ENCODE results near the gene AFAP1L2. TPM values are rescaled to one million over a fixed set of nuclear protein-coding genes. Genes with fewer than 3 reads are reported as not detected.

AFAP1L2 gene
- total and polyA plus RNA-seq, 2 donors (not counting 1 experiment from before 2014, with no cell fraction given), result 4.7 to 4.9 TPM

GRCh38 chr10:114359953-114360345 is 44.4 kb downstream of the AFAP1L2 start:
- Histone ChIP-seq H2AFZ (ENCODE audit: insufficient read depth, low read depth, low read length, poor library complexity, severe bottlenecking) (no peak overlapping the region), H3K27ac (ENCODE audit: low read length in 2 of 2) (no peak overlapping the region), H3K9me3 (ENCODE audit: control extremely low read depth in 1 of 3, control insufficient read depth in 2 of 3, insufficient read depth in 1 of 3, low read length in 2 of 3) (no peaks in the 10 kb centered on the region), H3K9ac (ENCODE audit: low read length) (no peak overlapping the region), H3K27me3 (replicated peaks in 1 of 4; ENCODE audit: control extremely low read depth in 1 of 4, control insufficient read depth in 3 of 4, insufficient read depth in 4 of 4, low read length in 3 of 4) (peaks cover 0 to 8% (median 3%) of the 10 kb centered on the region in 4 experiments), H4K20me1 (ENCODE audit: control insufficient read depth, insufficient read depth, low read length, poor library complexity, severe bottlenecking) (no peaks in the 10 kb centered on the region), H3K79me2 (ENCODE audit: control insufficient read depth, insufficient read depth, low read length) (no peaks in the 10 kb centered on the region), H3K36me3 (replicated peaks in 1 of 2; ENCODE audit: control extremely low read depth in 1 of 2, control insufficient read depth in 1 of 2, extremely low read depth in 1 of 2, insufficient read depth in 2 of 2, low read length in 1 of 2) (no peaks in the 10 kb centered on the region), H3K4me2 (replicated peaks; ENCODE audit: low read depth, low read length, poor library complexity, severe bottlenecking) (no peak overlapping the region), H3K4me1 (ENCODE audit: control insufficient read depth in 2 of 2, insufficient read depth in 2 of 2, low read length in 2 of 2) (no peaks in the 10 kb centered on the region), H3K4me3 (ENCODE audit: control extremely low read depth in 1 of 5, extremely low read depth in 1 of 5, insufficient read depth in 1 of 5, low read depth in 2 of 5, low read length in 4 of 5) (no peak overlapping the region)
- Mint-ChIP-seq H3K27ac (no peak overlapping the region), H3K9me3 (ENCODE audit: insufficient read depth) (no peaks in the 10 kb centered on the region), H3K27me3 (peaks cover 7% of the 10 kb centered on the region), H3K4me1 (no peaks in the 10 kb centered on the region), H3K4me3 (no peak overlapping the region)
- POLR2A ChIA-PET, result no interaction called here
- intact Hi-C loops (cut with micrococcal nuclease), result no loop called here
- no peak for TF ChIP-seq EZH2 (IDR thresholded peaks at IDR 0.05; ENCODE audit: borderline replicate concordance, insufficient read depth, low read depth, low read length, poor library complexity, severe bottlenecking)
- TF ChIP-seq CTCF (IDR thresholded peaks at IDR 0.05), result no peak
- DNase-seq (no peak), ATAC-seq (ENCODE audit: low read depth) (no peak)
- CTCF ChIA-PET, result no interaction called here
- WGBS (ENCODE audit: insufficient coverage), result 100% methylated on average over 2 of the region's 2 CpGs

- no peaks in the 10 kb centered on the region for H3K9me3 Mint-ChIP-seq (ENCODE audit: insufficient read depth)
- no peak overlapping the region for H3K27ac ChIP-seq (ENCODE audit: low read length in 2 of 2)
- POLR2A ChIA-PET, result no interaction called here
- no peak overlapping the region for H3K4me3 ChIP-seq (ENCODE audit: control extremely low read depth in 1 of 5, extremely low read depth in 1 of 5, insufficient read depth in 1 of 5, low read depth in 2 of 5, low read length in 4 of 5)
- no peak for ATAC-seq (ENCODE audit: low read depth)
- no peak overlapping the region for H2AFZ ChIP-seq (ENCODE audit: insufficient read depth, low read depth, low read length, poor library complexity, severe bottlenecking)
- no peak overlapping the region for H3K4me2 ChIP-seq (replicated peaks; ENCODE audit: low read depth, low read length, poor library complexity, severe bottlenecking)
- CTCF ChIA-PET, result no interaction called here
- peaks cover 9% of the 10 kb centered on the region for H3K27me3 Mint-ChIP-seq
- no peak overlapping the region for H3K9ac ChIP-seq (ENCODE audit: low read length)
- no peaks in the 10 kb centered on the region for H3K4me1 ChIP-seq (ENCODE audit: control insufficient read depth in 2 of 2, insufficient read depth in 2 of 2, low read length in 2 of 2)
- H3K27ac Mint-ChIP-seq, result no peak overlapping the region
- TF ChIP-seq CTCF (IDR thresholded peaks at IDR 0.05) (no peak), EZH2 (IDR thresholded peaks at IDR 0.05; ENCODE audit: borderline replicate concordance, insufficient read depth, low read depth, low read length, poor library complexity, severe bottlenecking) (no peak)
- no peak overlapping the region for H3K4me3 Mint-ChIP-seq
- intact Hi-C loops (cut with micrococcal nuclease), result no loop called here
- H3K4me1 Mint-ChIP-seq, result no peaks in the 10 kb centered on the region
- H3K36me3 ChIP-seq (replicated peaks in 1 of 2; ENCODE audit: control extremely low read depth in 1 of 2, control insufficient read depth in 1 of 2, extremely low read depth in 1 of 2, insufficient read depth in 2 of 2, low read length in 1 of 2), result no peaks in the 10 kb centered on the region
- no peaks in the 10 kb centered on the region for H3K9me3 ChIP-seq (ENCODE audit: control extremely low read depth in 1 of 3, control insufficient read depth in 2 of 3, insufficient read depth in 1 of 3, low read length in 2 of 3)
- WGBS (ENCODE audit: insufficient coverage), result 89% methylated on average over 3 of the region's 3 CpGs
- H4K20me1 ChIP-seq (ENCODE audit: control insufficient read depth, insufficient read depth, low read length, poor library complexity, severe bottlenecking), result no peaks in the 10 kb centered on the region
- H3K79me2 ChIP-seq (ENCODE audit: control insufficient read depth, insufficient read depth, low read length), result no peaks in the 10 kb centered on the region
- peaks cover 0 to 8% (median 5%) of the 10 kb centered on the region in 4 experiments for H3K27me3 ChIP-seq (replicated peaks in 1 of 4; ENCODE audit: control extremely low read depth in 1 of 4, control insufficient read depth in 3 of 4, insufficient read depth in 4 of 4, low read length in 3 of 4)
- DNase-seq, result no peak
Observed at GRCh38 chr10:114359041-114359952, 45.0 kb downstream of the AFAP1L2 start.
